ENCODE data around the gene TBC1D16. TPM values are rescaled to one million over a fixed set of nuclear protein-coding genes. Genes with fewer than 3 reads are reported as not detected.
A peak's percentile ranks its signal among the peaks of the same experiment; 100 is the strongest.

Gene TBC1D16
- total and polyA plus RNA-seq, 2 donors from 2014 or later: 9.1 to 68.0 TPM

- DNase-seq: peak in 2 of 5 donors; percentile 46 to 74
- H3K36me3 ChIP-seq (ENCODE audit: control insufficient read depth in 2 of 3, insufficient read depth in 3 of 3, low read length in 3 of 3): peaks cover 0 to 22% (median 9%) of the 10 kb centered on the region in 3 donors
- no peaks in the 10 kb centered on the region for H3K9me3 ChIP-seq (ENCODE audit: control insufficient read depth in 2 of 3, insufficient read depth in 1 of 3, low read length in 3 of 3)
- intact Hi-C loops (cut with DNase I): no loop called here
- H3K4me1 ChIP-seq (ENCODE audit: control insufficient read depth in 2 of 3, insufficient read depth in 2 of 3, low read depth in 1 of 3, low read length in 3 of 3): peaks cover 0 to 11% (median 0%) of the 10 kb centered on the region in 3 donors
- H3K27ac ChIP-seq (ENCODE audit: low read depth in 2 of 2, low read length in 2 of 2): no peak overlapping the region
- FAIRE-seq: no peak
- TF ChIP-seq CTCF (IDR thresholded peaks at IDR 0.05; ENCODE audit: borderline replicate concordance, extremely low read depth, insufficient read depth): no peak
- no peak overlapping the region for H3K4me3 ChIP-seq (ENCODE audit: low read length in 3 of 3)
- H3K27me3 ChIP-seq (ENCODE audit: control insufficient read depth, insufficient read depth, low read length): no peaks in the 10 kb centered on the region
- no peak overlapping the region for H3K9ac ChIP-seq (ENCODE audit: low read length in 3 of 3)
These were observed 93.7 kb downstream of the TBC1D16 start for GRCh38 chr17:79942011-79942405.

- H3K9ac ChIP-seq (ENCODE audit: low read length in 3 of 3): no peak overlapping the region
- TF ChIP-seq CTCF (IDR thresholded peaks at IDR 0.05; ENCODE audit: borderline replicate concordance, extremely low read depth, insufficient read depth): no peak
- FAIRE-seq (no peak), DNase-seq (peak in 2 of 5 donors; percentile 43 to 72)
- no peak overlapping the region for H3K27ac ChIP-seq (ENCODE audit: low read depth in 2 of 2, low read length in 2 of 2)
- intact Hi-C loops (cut with DNase I): no loop called here
- no peaks in the 10 kb centered on the region for H3K9me3 ChIP-seq (ENCODE audit: control insufficient read depth in 2 of 3, insufficient read depth in 1 of 3, low read length in 3 of 3)
- no peaks in the 10 kb centered on the region for H3K27me3 ChIP-seq (ENCODE audit: control insufficient read depth, insufficient read depth, low read length)
- peaks cover 0 to 11% (median 0%) of the 10 kb centered on the region in 3 donors for H3K4me1 ChIP-seq (ENCODE audit: control insufficient read depth in 2 of 3, insufficient read depth in 2 of 3, low read depth in 1 of 3, low read length in 3 of 3)
- H3K36me3 ChIP-seq (ENCODE audit: control insufficient read depth in 2 of 3, insufficient read depth in 3 of 3, low read length in 3 of 3): peaks cover 0 to 22% (median 6%) of the 10 kb centered on the region in 3 donors
- no peak overlapping the region for H3K4me3 ChIP-seq (ENCODE audit: low read length in 3 of 3)
These were observed 94.3 kb downstream of the TBC1D16 start for GRCh38 chr17:79941088-79942010.

- Histone ChIP-seq H3K4me1 (ENCODE audit: control insufficient read depth in 2 of 3, insufficient read depth in 2 of 3, low read depth in 1 of 3, low read length in 3 of 3) (peaks cover 0 to 11% (median 0%) of the 10 kb centered on the region in 3 donors), H3K36me3 (ENCODE audit: control insufficient read depth in 2 of 3, insufficient read depth in 3 of 3, low read length in 3 of 3) (peaks cover 0 to 18% (median 6%) of the 10 kb centered on the region in 3 donors), H3K27ac (ENCODE audit: low read depth in 2 of 2, low read length in 2 of 2) (no peak overlapping the region), H3K9me3 (ENCODE audit: control insufficient read depth in 2 of 3, insufficient read depth in 1 of 3, low read length in 3 of 3) (no peaks in the 10 kb centered on the region), H3K4me3 (ENCODE audit: low read length in 3 of 3) (no peak overlapping the region), H3K9ac (ENCODE audit: low read length in 3 of 3) (no peak overlapping the region), H3K27me3 (ENCODE audit: control insufficient read depth, insufficient read depth, low read length) (no peaks in the 10 kb centered on the region)
- intact Hi-C loops (cut with DNase I): no loop called here
- peak in 2 of 5 donors; percentile 9 to 42 for DNase-seq
- FAIRE-seq: no peak
- no peak for TF ChIP-seq CTCF (IDR thresholded peaks at IDR 0.05; ENCODE audit: borderline replicate concordance, extremely low read depth, insufficient read depth)
These were observed 95.1 kb downstream of the TBC1D16 start for GRCh38 chr17:79940459-79941087.
